OCI-LY7 (cell line): ENCODE results near the gene GOLPH3L. TPM values are rescaled to one million over a fixed set of nuclear protein-coding genes. Genes with fewer than 3 reads are reported as not detected.
A peak's percentile ranks its signal among the peaks of the same experiment; 100 is the strongest.

Source experiments
- BruUV-seq: library from RNA; stranded (reverse); fragments of 400-500 nt; replicated peaks from 2 replicates; lab custom pipeline; 2021; lab: Mats Ljungman, UMichigan
- CTCF ChIA-PET: fragments of 300-600 bp; sonication (Branson Sonifier 250); formaldehyde crosslinking; loops from one replicate; lab custom pipeline; 2022; ENCODE audit warnings: antibody characterized with exemption; ENCODE audit not compliant: unreplicated experiment; lab: Charles Lee
- POLR2A ChIA-PET: fragments of 300-600 bp; sonication (Branson Sonifier 250); formaldehyde crosslinking; loops from one replicate; lab custom pipeline; 2022; ENCODE audit warnings: antibody characterized with exemption; lab: Charles Lee
- DNase-seq: peaks from one replicate; pipeline ENCODE4 v3.0.0-alpha.2; 2015; ENCODE audit warnings: low spot score
- H2AFZ ChIP-seq: fragments of 200-600 bp; sonication (generic), shearing (Covaris generic); 2 replicates; pipeline ENCODE4 v1.6.1; 2014; ENCODE audit warnings: mild to moderate bottlenecking, antibody characterized with exemption, low read length, moderate library complexity
- H3K27ac ChIP-seq: fragments of 200-600 bp; sonication (generic); 2 replicates; pipeline ENCODE4 v1.5.1; 2014; ENCODE audit warnings: mixed run types, low read depth, mild to moderate bottlenecking, moderate library complexity, low read length, inconsistent platforms; ENCODE audit not compliant: poor library complexity, severe bottlenecking
- H3K36me3 ChIP-seq: fragments of 200-600 bp; sonication (generic); 2 replicates; pipeline ENCODE4 v1.6.1; 2014; ENCODE audit warnings: mild to moderate bottlenecking, antibody characterized with exemption, low read length, moderate library complexity, mixed read lengths; ENCODE audit not compliant: insufficient read depth
- H3K4me1 ChIP-seq: fragments of 200-600 bp; sonication (generic); 2 replicates; pipeline ENCODE4 v1.5.1; 2014; ENCODE audit warnings: mild to moderate bottlenecking, low read length; ENCODE audit not compliant: insufficient read depth, poor library complexity, severe bottlenecking
- H3K4me2 ChIP-seq: fragments of 200-600 bp; sonication (generic); 2 replicates; pipeline ENCODE4 v1.6.1; 2014; ENCODE audit warnings: mild to moderate bottlenecking, low read length
- H3K4me3 ChIP-seq: fragments of 200-600 bp; sonication (generic); 2 replicates; pipeline ENCODE4 v1.5.1; 2014; ENCODE audit warnings: mild to moderate bottlenecking, low read depth, low read length; ENCODE audit not compliant: poor library complexity, severe bottlenecking
- H3K79me2 ChIP-seq: fragments of 200-600 bp; sonication (generic); 2 replicates; pipeline ENCODE4 v1.6.1; 2016; ENCODE audit warnings: low read depth, mild to moderate bottlenecking, low read length, moderate library complexity, mixed read lengths; ENCODE audit not compliant: insufficient read depth
- H3K9me2 ChIP-seq: fragments of 200-600 bp; sonication (generic); 2 replicates; pipeline ENCODE4 v1.6.1; 2016; ENCODE audit warnings: mild to moderate bottlenecking, low read length, mixed read lengths; ENCODE audit not compliant: insufficient read depth
- H3K9me3 ChIP-seq: fragments of 200-600 bp; sonication (generic); 2 replicates; pipeline ENCODE4 v1.6.1; 2014; ENCODE audit warnings: mild to moderate bottlenecking, mixed run types, low read length, mixed read lengths
- H4K20me1 ChIP-seq: fragments of 200-600 bp; sonication (generic); 2 replicates; pipeline ENCODE4 v1.6.1; 2014; ENCODE audit warnings: mild to moderate bottlenecking, antibody characterized with exemption, low read length, moderate library complexity, mixed read lengths; ENCODE audit not compliant: insufficient read depth
- EZH2phosphoT487 ChIP-seq: fragments of 200-600 bp; sonication (generic); IDR thresholded peaks from 2 replicates; pipeline ENCODE4 v1.6.1; 2018; ENCODE audit warnings: low read depth, borderline replicate concordance, mild to moderate bottlenecking, mixed run types, antibody characterized with exemption, low read length, moderate library complexity, mixed read lengths
- intact Hi-C: fragments of 100-400 bp; cut with micrococcal nuclease; formaldehyde crosslinking; loops from one replicate; pipeline ENCODE4 v1.10.0; 2022; ENCODE audit not compliant: unreplicated experiment
- total RNA-seq, 2 experiments: library from RNA; depleted of rRNA in 1 of 2; stranded (reverse); fragments of >200 nt in 1 of 2; shearing (Covaris generic) in 1 of 2; gene quantifications; 2 replicates each; pipeline ENCODE4 v1.2.3, GENCODE V29; 2014 to 2022
- TF ChIP-seq, protein P1 (sequence below): fragments of 200-600 bp; sonication (generic); conservative IDR thresholded peaks from 2 replicates; pipeline ENCODE4 v1.5.1; 2014; ENCODE audit warnings: mild to moderate bottlenecking, antibody characterized with exemption, low read length, moderate library complexity, mixed read lengths

GOLPH3L gene
- total RNA-seq, 2 experiments from 2014 or later: 6.2 to 29.0 TPM

DNA sequence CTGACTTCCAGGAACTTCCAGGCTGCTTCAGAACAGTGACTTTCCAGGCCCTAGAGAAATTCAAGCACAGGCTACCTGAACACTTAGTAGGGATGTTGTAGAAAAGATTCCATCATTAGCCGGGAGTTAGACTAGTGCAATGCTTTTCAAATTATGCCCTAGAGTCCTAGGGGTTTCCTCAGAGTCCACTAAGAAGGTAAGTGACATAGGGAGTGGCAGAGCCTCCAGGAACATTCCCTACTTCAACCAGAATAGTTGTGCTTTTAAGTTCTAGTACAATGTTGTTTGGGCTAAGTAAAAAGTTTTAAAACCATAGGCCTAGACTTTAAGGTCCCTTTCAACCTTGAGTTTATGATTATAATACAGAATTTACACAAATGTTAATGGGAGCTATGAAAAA is 9.1 kb upstream of the GOLPH3L start:
- Histone ChIP-seq H2AFZ (no peak overlapping the region), H3K4me2 (no peak overlapping the region), H3K27ac (no peak overlapping the region), H3K9me2 (no peaks in the 10 kb centered on the region), H3K36me3 (no peaks in the 10 kb centered on the region), H4K20me1 (no peaks in the 10 kb centered on the region), H3K4me3 (no peak overlapping the region), H3K9me3 (no peaks in the 10 kb centered on the region), H3K4me1 (no peaks in the 10 kb centered on the region), H3K79me2 (no peaks in the 10 kb centered on the region)
- BruUV-seq: no TSS peak
- DNase-seq: no peak
- intact Hi-C loops: no loop called here
- no peak for TF ChIP-seq EZH2phosphoT487
- TF ChIP-seq, protein P1, sequence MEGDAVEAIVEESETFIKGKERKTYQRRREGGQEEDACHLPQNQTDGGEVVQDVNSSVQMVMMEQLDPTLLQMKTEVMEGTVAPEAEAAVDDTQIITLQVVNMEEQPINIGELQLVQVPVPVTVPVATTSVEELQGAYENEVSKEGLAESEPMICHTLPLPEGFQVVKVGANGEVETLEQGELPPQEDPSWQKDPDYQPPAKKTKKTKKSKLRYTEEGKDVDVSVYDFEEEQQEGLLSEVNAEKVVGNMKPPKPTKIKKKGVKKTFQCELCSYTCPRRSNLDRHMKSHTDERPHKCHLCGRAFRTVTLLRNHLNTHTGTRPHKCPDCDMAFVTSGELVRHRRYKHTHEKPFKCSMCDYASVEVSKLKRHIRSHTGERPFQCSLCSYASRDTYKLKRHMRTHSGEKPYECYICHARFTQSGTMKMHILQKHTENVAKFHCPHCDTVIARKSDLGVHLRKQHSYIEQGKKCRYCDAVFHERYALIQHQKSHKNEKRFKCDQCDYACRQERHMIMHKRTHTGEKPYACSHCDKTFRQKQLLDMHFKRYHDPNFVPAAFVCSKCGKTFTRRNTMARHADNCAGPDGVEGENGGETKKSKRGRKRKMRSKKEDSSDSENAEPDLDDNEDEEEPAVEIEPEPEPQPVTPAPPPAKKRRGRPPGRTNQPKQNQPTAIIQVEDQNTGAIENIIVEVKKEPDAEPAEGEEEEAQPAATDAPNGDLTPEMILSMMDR: no peak
- POLR2A ChIA-PET: interaction anchor here (0.8 to 1.0 kb wide), 2 partner anchors 9 to 333 kb away, joined by 3 read pairs; partner anchors contain the start of gene GOLPH3L
- CTCF ChIA-PET: no interaction called here

DNA sequence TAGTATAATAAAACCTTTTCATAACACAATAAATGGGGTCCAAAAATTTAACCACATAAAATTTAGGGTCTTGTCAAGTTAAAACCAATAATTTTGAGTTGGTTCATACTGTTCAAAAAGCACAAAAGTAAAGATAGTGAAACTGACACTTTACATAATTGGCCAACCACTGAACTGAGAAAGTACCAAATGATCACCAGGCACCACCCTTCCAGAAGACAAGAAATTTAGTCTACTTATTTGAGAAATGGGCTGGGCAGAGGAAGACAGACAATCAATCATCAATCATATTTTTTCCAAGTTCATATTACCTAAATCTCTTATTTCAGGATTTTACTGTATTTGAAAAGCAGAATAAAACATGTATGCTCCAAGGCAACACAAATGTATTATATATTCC is 6.5 kb upstream of the GOLPH3L start:
- H3K27ac ChIP-seq: no peak overlapping the region
- BruUV-seq: no TSS peak
- no peaks in the 10 kb centered on the region for H3K79me2 ChIP-seq
- H3K4me2 ChIP-seq: no peak overlapping the region
- peaks cover 5% of the 10 kb centered on the region for H3K4me1 ChIP-seq
- H2AFZ ChIP-seq: no peak overlapping the region
- TF ChIP-seq, protein P1: no peak
- no peak overlapping the region for H3K4me3 ChIP-seq
- H3K9me2 ChIP-seq: no peaks in the 10 kb centered on the region
- H3K36me3 ChIP-seq: no peaks in the 10 kb centered on the region
- CTCF ChIA-PET: no interaction called here
- intact Hi-C loops: no loop called here
- no peaks in the 10 kb centered on the region for H4K20me1 ChIP-seq
- POLR2A ChIA-PET: no interaction called here
- DNase-seq: no peak
- H3K9me3 ChIP-seq: no peaks in the 10 kb centered on the region

DNA sequence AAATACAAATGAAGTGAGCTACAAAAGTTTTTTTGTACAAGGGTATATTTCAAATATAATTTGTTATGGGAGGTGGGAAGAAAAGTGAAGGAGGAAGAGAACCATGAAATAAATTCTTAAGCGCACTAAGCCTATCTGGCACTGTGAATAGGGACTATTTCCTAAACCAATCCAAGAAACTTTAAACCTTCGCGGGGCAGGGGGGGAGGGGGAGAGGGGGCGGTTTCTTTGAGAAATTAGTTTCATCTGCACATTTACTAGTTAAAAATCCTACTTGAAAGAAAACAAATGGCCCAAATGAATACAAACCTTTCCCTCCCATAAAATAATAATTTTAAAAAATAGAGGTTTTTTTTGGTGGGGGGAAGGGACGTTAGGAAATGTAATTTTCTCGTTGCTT is 364 bp downstream of the GOLPH3L start:
- Histone ChIP-seq H3K9me3 (no peaks in the 10 kb centered on the region), H3K4me1 (peaks cover 19% of the 10 kb centered on the region), H3K27ac (peak overlapping the region; percentile 27), H2AFZ (peak overlapping the region; percentile 77; the same call in 1 of the 2 replicates), H3K9me2 (no peaks in the 10 kb centered on the region), H3K4me2 (peak overlapping the region; percentile 82), H4K20me1 (no peaks in the 10 kb centered on the region), H3K79me2 (peaks cover 29% of the 10 kb centered on the region), H3K36me3 (peaks cover 32% of the 10 kb centered on the region), H3K4me3 (peak overlapping the region; percentile 81)
- POLR2A ChIA-PET: interaction anchor here (0.8 to 1.9 kb wide), 13 partner anchors 9 to 460 kb away, joined by 3 to 18 read pairs (median 4); partner anchors contain the start of genes CTSS, MCL1 and TNFAIP8L2
- no peak for DNase-seq
- BruUV-seq: no TSS peak
- intact Hi-C loops: loop anchor here (2.0 kb wide), 1 partner anchor 136 kb away; no protein-coding TSS in a partner anchor
- CTCF ChIA-PET: interaction anchor here (0.5 to 0.6 kb wide), 2 partner anchors 42 to 87 kb away, joined by 3 read pairs; no protein-coding TSS in a partner anchor
- no peak for TF ChIP-seq EZH2phosphoT487
- TF ChIP-seq, protein P1: no peak
